ENCODE data around the gene LHPP. TPM values are rescaled to one million over a fixed set of nuclear protein-coding genes. Genes with fewer than 3 reads are reported as not detected.
A peak's percentile ranks its signal among the peaks of the same experiment; 100 is the strongest.

Gene LHPP
- total RNA-seq, 1 donor from 2014 or later, result 8.8 TPM

- DNase-seq (ENCODE audit: low read depth, low spot score), result no peak
- Mint-ChIP-seq H3K4me3 (no peak overlapping the region), H3K27me3 (ENCODE audit: low read depth) (no peaks in the 10 kb centered on the region), H3K4me1 (peaks cover 29% of the 10 kb centered on the region), H3K9me3 (no peaks in the 10 kb centered on the region), H3K27ac (ENCODE audit: unreplicated experiment) (no peak overlapping the region), H3K36me3 (ENCODE audit: low read depth) (no peaks in the 10 kb centered on the region)
- no peak for TF ChIP-seq CTCF (conservative IDR thresholded peaks at IDR 0.05)
Measured at GRCh38 chr10:124561206-124561605, 99.6 kb downstream of the LHPP start.

GRCh38 chr10:124562425-124563060 is 100.9 kb downstream of the LHPP start:
- Mint-ChIP-seq H3K9me3 (no peaks in the 10 kb centered on the region), H3K4me1 (peaks cover 29% of the 10 kb centered on the region), H3K4me3 (no peak overlapping the region), H3K27ac (ENCODE audit: unreplicated experiment) (no peak overlapping the region), H3K36me3 (ENCODE audit: low read depth) (no peaks in the 10 kb centered on the region), H3K27me3 (ENCODE audit: low read depth) (no peaks in the 10 kb centered on the region)
- TF ChIP-seq CTCF (conservative IDR thresholded peaks at IDR 0.05), result no peak
- DNase-seq (ENCODE audit: low read depth, low spot score), result no peak

- TF ChIP-seq CTCF (conservative IDR thresholded peaks at IDR 0.05), result no peak
- DNase-seq (ENCODE audit: low read depth, low spot score), result no peak
- Mint-ChIP-seq H3K27ac (ENCODE audit: unreplicated experiment) (no peak overlapping the region), H3K36me3 (ENCODE audit: low read depth) (no peaks in the 10 kb centered on the region), H3K4me1 (peaks cover 29% of the 10 kb centered on the region), H3K4me3 (no peak overlapping the region), H3K27me3 (ENCODE audit: low read depth) (no peaks in the 10 kb centered on the region), H3K9me3 (no peaks in the 10 kb centered on the region)
Measured at GRCh38 chr10:124563320-124564040, 101.9 kb downstream of the LHPP start.

- no peak for TF ChIP-seq CTCF (conservative IDR thresholded peaks at IDR 0.05)
- no peak overlapping the region for H3K4me3 Mint-ChIP-seq
- no peaks in the 10 kb centered on the region for H3K27me3 Mint-ChIP-seq (ENCODE audit: low read depth)
- peaks cover 29% of the 10 kb centered on the region for H3K4me1 Mint-ChIP-seq
- H3K27ac Mint-ChIP-seq (ENCODE audit: unreplicated experiment), result no peak overlapping the region
- H3K36me3 Mint-ChIP-seq (ENCODE audit: low read depth), result no peaks in the 10 kb centered on the region
- H3K9me3 Mint-ChIP-seq, result no peaks in the 10 kb centered on the region
- DNase-seq (ENCODE audit: low read depth, low spot score), result no peak
Measured at GRCh38 chr10:124564881-124565280, 103.3 kb downstream of the LHPP start.

GRCh38 chr10:124565565-124566221 is 104.1 kb downstream of the LHPP start:
- H3K4me3 Mint-ChIP-seq, result no peak overlapping the region
- no peaks in the 10 kb centered on the region for H3K36me3 Mint-ChIP-seq (ENCODE audit: low read depth)
- peaks cover 22% of the 10 kb centered on the region for H3K4me1 Mint-ChIP-seq
- TF ChIP-seq CTCF (conservative IDR thresholded peaks at IDR 0.05), result peak; percentile 43
- H3K27ac Mint-ChIP-seq (ENCODE audit: unreplicated experiment), result no peak overlapping the region
- DNase-seq (ENCODE audit: low read depth, low spot score), result peak; percentile 25
- H3K27me3 Mint-ChIP-seq (ENCODE audit: low read depth), result no peaks in the 10 kb centered on the region
- H3K9me3 Mint-ChIP-seq, result no peaks in the 10 kb centered on the region

Data from neural crest cell (in vitro differentiated cells).